Measurements from ENCODE around the gene PLPPR1. TPM values are rescaled to one million over a fixed set of nuclear protein-coding genes. Genes with fewer than 3 reads are reported as not detected.

The PLPPR1 gene
- total and polyA plus RNA-seq, 2 of the 4 experiments (the other 2 are of a cell fraction): not detected

GRCh38 chr9:101140764-101141163 lies 112.2 kb downstream of the PLPPR1 start:
- intact Hi-C loops (cut with micrococcal nuclease): no loop called here
- no peak overlapping the region for H2AK9ac ChIP-seq (replicated peaks; ENCODE audit: low read depth, low read length, poor library complexity)
- BruUV-seq (replicated peaks): no TSS peak
- H2BK20ac ChIP-seq (ENCODE audit: low read depth, low read length): no peak overlapping the region
- DNase-seq (no peak), ATAC-seq (ENCODE audit: low read depth) (no peak)
- H3K4me2 ChIP-seq (ENCODE audit: low read depth, low read length): no peak overlapping the region
- no peaks in the 10 kb centered on the region for H3K27me3 ChIP-seq (ENCODE audit: control insufficient read depth, insufficient read depth, low read length)
- no peak overlapping the region for H3K56ac ChIP-seq (ENCODE audit: extremely low read depth, insufficient read depth, low read length)
- WGBS, 2 experiments (ENCODE audit: extremely low coverage in 2 of 2, insufficient read length in 1 of 2): no CpG with 5 or more reads among the region's 4 CpGs
- no peak overlapping the region for H4K5ac ChIP-seq (ENCODE audit: low read depth, low read length)
- no peak overlapping the region for H3K9ac ChIP-seq (ENCODE audit: low read depth, low read length)
- no peaks in the 10 kb centered on the region for H3K36me3 ChIP-seq (ENCODE audit: control insufficient read depth, insufficient read depth, low read length)
- H3K14ac ChIP-seq (replicated peaks; ENCODE audit: low read depth, low read length): no peak overlapping the region
- no peak overlapping the region for H2BK120ac ChIP-seq (ENCODE audit: low read depth, low read length)
- H4K8ac ChIP-seq (ENCODE audit: low read depth in 2 of 2, low read length in 2 of 2): no peak overlapping the region
- in situ Hi-C loops (cut with MboI; ENCODE audit: low sequenced_read_pairs): no loop called here
- no peak overlapping the region for H2BK5ac ChIP-seq (ENCODE audit: low read depth, low read length, poor library complexity, severe bottlenecking)
- no peak overlapping the region for H4K91ac ChIP-seq (ENCODE audit: insufficient read depth, low read depth, low read length)
- no peaks in the 10 kb centered on the region for H3K4me1 ChIP-seq (ENCODE audit: control insufficient read depth, insufficient read depth, low read length)
- CTCF ChIA-PET: no interaction called here
- no peak overlapping the region for H2AFZ ChIP-seq (replicated peaks; ENCODE audit: low read length, poor library complexity)
- H3K9me3 ChIP-seq (ENCODE audit: control insufficient read depth, insufficient read depth, low read length): no peaks in the 10 kb centered on the region
- no peak for TF ChIP-seq CEBPB (IDR thresholded peaks at IDR 0.05; ENCODE audit: low read depth, low read length)
- no peak for TF ChIP-seq RCOR1 (IDR thresholded peaks at IDR 0.05; ENCODE audit: insufficient replicate concordance, low read length)
- no peak for TF ChIP-seq BHLHE40 (IDR thresholded peaks at IDR 0.05; ENCODE audit: low read depth, low read length)
- TF ChIP-seq MAFK (IDR thresholded peaks at IDR 0.05; ENCODE audit: low read depth, low read length): no peak
- TF ChIP-seq FOS (IDR thresholded peaks at IDR 0.05; ENCODE audit: low read depth, low read length): no peak
- no peak for TF ChIP-seq CHD1 (IDR thresholded peaks at IDR 0.05; ENCODE audit: low read depth, low read length)
- no peak for TF ChIP-seq SMC3 (IDR thresholded peaks at IDR 0.05; ENCODE audit: low read depth, low read length)
- TF ChIP-seq MAZ (IDR thresholded peaks at IDR 0.05; ENCODE audit: borderline replicate concordance, low read depth, low read length): no peak
- no peak for TF ChIP-seq ELK1 (IDR thresholded peaks at IDR 0.05; ENCODE audit: borderline replicate concordance, low read depth, low read length)
- no peak for TF ChIP-seq CTCF (conservative IDR thresholded peaks at IDR 0.05; ENCODE audit: low read depth, low read length)
- no peak for TF ChIP-seq MXI1 (IDR thresholded peaks at IDR 0.05; ENCODE audit: borderline replicate concordance, low read depth, low read length)
- TF ChIP-seq POLR2A (IDR thresholded peaks at IDR 0.05; ENCODE audit: low read depth, low read length): no peak
- no peak for TF ChIP-seq RAD21 (IDR thresholded peaks at IDR 0.05; ENCODE audit: low read length)
- no peak for TF ChIP-seq USF2 (IDR thresholded peaks at IDR 0.05; ENCODE audit: low read depth, low read length)
- no peak for TF ChIP-seq RFX5 (IDR thresholded peaks at IDR 0.05; ENCODE audit: low read depth, low read length)
- no peak for TF ChIP-seq NFE2L2 (IDR thresholded peaks at IDR 0.05; ENCODE audit: low read depth, low read length)
- no peak overlapping the region for H3K4me3 ChIP-seq (ENCODE audit: insufficient read depth, low read depth, low read length)
- no peaks in the 10 kb centered on the region for H4K20me1 ChIP-seq (ENCODE audit: insufficient read depth, low read length)
- POLR2A ChIA-PET (ENCODE audit: unreplicated experiment): no interaction called here
- no peaks in the 10 kb centered on the region for H3K79me1 ChIP-seq (ENCODE audit: low read depth in 1 of 2, low read length in 2 of 2)
- H3K27ac ChIP-seq (ENCODE audit: insufficient read depth, low read length): no peak overlapping the region
- no peak overlapping the region for H3K23ac ChIP-seq (ENCODE audit: low read depth, low read length)
- dilution Hi-C loops (cut with HindIII; ENCODE audit: low sequenced_read_pairs, unreplicated experiment): no loop called here
- H3K4ac ChIP-seq (ENCODE audit: low read depth, low read length): no peak overlapping the region
- no peaks in the 10 kb centered on the region for H3K9me1 ChIP-seq (ENCODE audit: insufficient read depth, low read length)
- no peak overlapping the region for H2AK5ac ChIP-seq (ENCODE audit: low read depth, low read length)
- H3K18ac ChIP-seq (ENCODE audit: low read depth, low read length): no peak overlapping the region
- no peak overlapping the region for H2BK15ac ChIP-seq (ENCODE audit: low read depth, low read length)
